IPS-18c (cell line): ENCODE data around the gene HECTD4.
"Not testable (repeated sequence)": the region's sequence is repeated elsewhere in the genome, so short reads cannot be mapped to it uniquely, and the experiment has no call there.

ENCODE experiments used
- H3K4me3 ChIP-seq: 2 replicates; pipeline ENCODE4 v1.7.0; 2013; ENCODE audit warnings: low read depth, mild to moderate bottlenecking, low read length, moderate library complexity; ENCODE audit not compliant: insufficient read depth
- H3K9me3 ChIP-seq: one replicate; pipeline ENCODE4 v1.6.1; 2013; ENCODE audit warnings: mild to moderate bottlenecking, low read length, moderate library complexity; ENCODE audit not compliant: control insufficient read depth, insufficient read depth

Gene HECTD4

GRCh38 chr12:112341046-112341825 lies 41.0 kb downstream of the HECTD4 start:
- Histone ChIP-seq H3K9me3 (no peaks in the 10 kb centered on the region), H3K4me3 (no peak overlapping the region)

DNA sequence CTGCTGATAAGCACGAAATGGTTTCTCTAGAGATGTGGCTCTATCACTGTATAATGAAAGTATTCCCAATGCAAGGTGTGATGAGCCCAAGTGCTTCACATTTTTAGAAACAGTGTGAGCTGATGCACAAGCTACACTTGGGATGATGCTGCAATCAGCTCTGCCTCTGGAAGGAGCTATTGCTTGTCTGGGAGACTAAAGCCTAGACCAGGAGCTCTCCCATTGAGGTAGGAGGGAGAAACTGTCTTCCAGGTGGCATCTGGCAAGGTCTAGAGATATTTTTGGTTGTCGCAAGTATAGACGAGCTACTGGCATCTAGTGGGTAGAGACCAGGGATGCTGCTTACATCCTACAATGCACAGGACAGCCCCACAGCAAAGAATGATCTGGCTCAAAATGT lies 42.0 kb downstream of the HECTD4 start:
- no peak overlapping the region for H3K4me3 ChIP-seq
- no peaks in the 10 kb centered on the region for H3K9me3 ChIP-seq

DNA sequence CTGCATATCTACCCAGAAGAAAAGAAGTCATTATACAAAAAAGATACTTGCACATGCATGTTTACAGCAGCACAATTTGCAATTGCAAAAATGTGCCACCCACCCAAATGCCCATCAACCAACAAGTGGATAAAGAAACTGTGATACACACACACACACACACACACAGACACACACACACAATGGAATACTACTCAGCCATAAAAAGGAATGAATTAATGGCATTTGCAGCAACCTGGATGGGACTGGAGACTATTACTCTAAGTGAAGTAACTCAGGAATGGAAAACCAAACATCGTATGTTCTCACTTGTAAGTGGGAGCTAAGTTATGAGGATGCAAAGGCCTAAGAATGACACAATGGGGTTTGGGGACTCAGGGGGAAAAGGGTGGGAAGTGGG lies 47.2 kb downstream of the HECTD4 start:
- H3K9me3 ChIP-seq, H3K4me3 ChIP-seq: not testable (repeated sequence)

- H3K4me3 ChIP-seq = no peak overlapping the region
- no peaks in the 10 kb centered on the region for H3K9me3 ChIP-seq
These were observed 49.2 kb downstream of the HECTD4 start for GRCh38 chr12:112333019-112333418.

- Histone ChIP-seq H3K9me3 (no peaks in the 10 kb centered on the region), H3K4me3 (no peak overlapping the region)
These were observed 50.3 kb downstream of the HECTD4 start for GRCh38 chr12:112331886-112332285.

DNA sequence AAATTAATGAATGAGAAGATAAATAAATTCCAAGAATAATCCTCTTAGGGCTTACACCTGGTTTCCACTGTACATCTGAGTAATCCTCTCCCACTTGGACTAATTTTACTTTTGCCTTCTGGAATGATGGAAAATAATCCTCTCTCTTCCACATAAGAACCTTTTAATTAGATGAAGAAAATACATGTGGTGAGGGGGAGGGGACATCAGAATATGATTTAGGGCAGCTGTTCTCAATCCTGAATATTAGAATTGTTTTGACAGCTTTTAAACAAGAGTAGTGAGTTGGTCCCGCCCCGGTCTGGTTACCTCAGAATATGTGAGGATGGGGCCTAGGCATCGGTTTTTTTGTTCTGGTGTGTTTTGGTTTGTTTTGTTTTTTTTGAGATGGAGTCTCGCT lies 51.5 kb downstream of the HECTD4 start:
- no peaks in the 10 kb centered on the region for H3K9me3 ChIP-seq
- H3K4me3 ChIP-seq = no peak overlapping the region

GRCh38 chr12:112328456-112329124 lies 53.6 kb downstream of the HECTD4 start:
- H3K9me3 ChIP-seq = no peaks in the 10 kb centered on the region

GRCh38 chr12:112327209-112327938 lies 54.9 kb downstream of the HECTD4 start:
- Histone ChIP-seq H3K9me3 (no peaks in the 10 kb centered on the region), H3K4me3 (no peak overlapping the region)

More at GRCh38 chr12:112328456-112329124, 53.6 kb downstream of the HECTD4 start:
- H3K4me3 ChIP-seq = no peak overlapping the region

GRCh38 chr12:112325622-112326207 lies 56.5 kb downstream of the HECTD4 start:
- H3K4me3 ChIP-seq = no peak overlapping the region
- H3K9me3 ChIP-seq = no peaks in the 10 kb centered on the region

- Histone ChIP-seq H3K4me3 (no peak overlapping the region), H3K9me3 (no peaks in the 10 kb centered on the region)
These were observed 57.1 kb downstream of the HECTD4 start for GRCh38 chr12:112325157-112325556.

GRCh38 chr12:112322882-112323547 lies 59.2 kb downstream of the HECTD4 start:
- H3K4me3 ChIP-seq = no peak overlapping the region
- no peaks in the 10 kb centered on the region for H3K9me3 ChIP-seq

- Histone ChIP-seq H3K9me3 (no peaks in the 10 kb centered on the region), H3K4me3 (no peak overlapping the region)
These were observed 59.8 kb downstream of the HECTD4 start for GRCh38 chr12:112322441-112322840.

DNA sequence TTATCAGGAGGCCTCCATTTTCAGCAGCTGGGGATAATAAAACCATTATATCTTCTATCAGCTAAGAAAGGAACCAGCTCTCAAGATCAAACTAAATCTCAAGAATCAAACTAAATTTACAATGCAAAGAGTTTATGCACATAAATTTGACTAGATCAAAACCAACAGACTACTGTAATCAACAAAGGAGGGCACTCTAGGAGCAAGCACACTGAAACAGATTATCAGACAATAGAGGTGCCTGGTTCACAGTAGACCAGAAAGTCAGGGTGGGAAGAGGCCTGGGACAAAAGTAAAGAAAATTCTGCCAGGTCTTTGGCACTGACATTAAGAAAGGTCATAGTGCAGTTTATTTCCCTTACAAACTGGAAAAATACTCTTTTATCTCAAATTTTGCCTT lies 61.0 kb downstream of the HECTD4 start:
- Histone ChIP-seq H3K4me3 (no peak overlapping the region), H3K9me3 (no peaks in the 10 kb centered on the region)

GRCh38 chr12:112319395-112319794 lies 62.8 kb downstream of the HECTD4 start:
- Histone ChIP-seq H3K9me3 (no peaks in the 10 kb centered on the region), H3K4me3 (no peak overlapping the region)

DNA sequence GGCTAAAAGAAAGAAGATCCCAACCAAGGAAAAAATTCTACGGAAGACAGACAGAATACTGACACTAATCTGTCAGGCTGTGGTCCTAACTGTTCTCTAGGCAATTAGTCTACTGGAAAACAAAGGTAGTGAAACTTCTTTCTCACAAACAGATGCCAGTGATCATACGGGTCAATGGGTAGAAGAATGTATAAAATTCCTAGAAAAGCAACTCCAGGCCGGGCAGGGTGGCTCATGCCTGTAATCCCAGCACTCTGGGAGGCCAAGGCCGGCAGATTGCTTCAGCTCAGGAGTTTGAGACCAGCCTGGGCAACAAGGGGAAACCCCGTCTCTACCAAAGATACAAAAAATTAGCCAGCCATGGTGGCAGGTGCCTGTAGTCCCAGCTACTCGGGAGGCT lies 64.8 kb downstream of the HECTD4 start:
- Histone ChIP-seq H3K4me3 (no peak overlapping the region), H3K9me3 (no peaks in the 10 kb centered on the region)

GRCh38 chr12:112314981-112315380 lies 67.2 kb downstream of the HECTD4 start:
- H3K9me3 ChIP-seq = no peaks in the 10 kb centered on the region
- H3K4me3 ChIP-seq = no peak overlapping the region

- Histone ChIP-seq H3K9me3 (no peaks in the 10 kb centered on the region), H3K4me3 (no peak overlapping the region)
These were observed 72.4 kb downstream of the HECTD4 start for GRCh38 chr12:112309797-112310196.
